Neural cell (in vitro differentiated cells): ENCODE data around the gene OTUD3.

Source experiments
- RAD21 ChIP-seq: fragments of 450-650 bp; conservative IDR thresholded peaks from 2 replicates; pipeline ENCODE4 v1.6.1; 2014; ENCODE audit warnings: antibody characterized with exemption, mild to moderate bottlenecking, moderate library complexity
- TAF1 ChIP-seq: IDR thresholded peaks from 2 replicates; pipeline ENCODE4 v1.6.1; 2012; ENCODE audit warnings: low read depth
- TF ChIP-seq, protein P1 (sequence below): fragments of 450-650 bp; IDR thresholded peaks from 2 replicates; pipeline ENCODE4 v1.5.1; 2014; ENCODE audit warnings: antibody characterized with exemption, mild to moderate bottlenecking, moderate library complexity; ENCODE audit not compliant: poor library complexity, severe bottlenecking

DNA sequence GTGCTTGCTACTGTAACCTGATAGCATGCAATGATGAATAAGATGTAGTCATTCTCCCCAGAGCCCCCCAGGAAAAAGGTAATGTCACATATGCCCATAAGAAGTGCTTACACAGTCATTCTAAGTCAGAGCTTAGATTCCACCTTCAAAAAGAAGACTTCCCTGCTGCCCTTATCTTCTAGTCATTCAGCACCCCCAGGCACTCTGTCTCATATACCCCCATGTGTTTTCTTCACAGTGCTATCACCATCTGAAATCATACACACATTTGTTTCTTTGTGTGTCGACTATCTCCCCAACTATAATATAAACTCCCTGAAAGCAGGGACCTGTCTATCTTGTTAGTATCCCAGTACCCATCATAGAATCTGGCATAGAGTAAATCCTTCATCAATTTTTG, 16.2 kb upstream of the OTUD3 start:
- TF ChIP-seq, protein P1, sequence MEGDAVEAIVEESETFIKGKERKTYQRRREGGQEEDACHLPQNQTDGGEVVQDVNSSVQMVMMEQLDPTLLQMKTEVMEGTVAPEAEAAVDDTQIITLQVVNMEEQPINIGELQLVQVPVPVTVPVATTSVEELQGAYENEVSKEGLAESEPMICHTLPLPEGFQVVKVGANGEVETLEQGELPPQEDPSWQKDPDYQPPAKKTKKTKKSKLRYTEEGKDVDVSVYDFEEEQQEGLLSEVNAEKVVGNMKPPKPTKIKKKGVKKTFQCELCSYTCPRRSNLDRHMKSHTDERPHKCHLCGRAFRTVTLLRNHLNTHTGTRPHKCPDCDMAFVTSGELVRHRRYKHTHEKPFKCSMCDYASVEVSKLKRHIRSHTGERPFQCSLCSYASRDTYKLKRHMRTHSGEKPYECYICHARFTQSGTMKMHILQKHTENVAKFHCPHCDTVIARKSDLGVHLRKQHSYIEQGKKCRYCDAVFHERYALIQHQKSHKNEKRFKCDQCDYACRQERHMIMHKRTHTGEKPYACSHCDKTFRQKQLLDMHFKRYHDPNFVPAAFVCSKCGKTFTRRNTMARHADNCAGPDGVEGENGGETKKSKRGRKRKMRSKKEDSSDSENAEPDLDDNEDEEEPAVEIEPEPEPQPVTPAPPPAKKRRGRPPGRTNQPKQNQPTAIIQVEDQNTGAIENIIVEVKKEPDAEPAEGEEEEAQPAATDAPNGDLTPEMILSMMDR = no peak
- no peak for TF ChIP-seq TAF1
- TF ChIP-seq RAD21 = no peak
